Sciatic nerve (tissue), 2 donors: ENCODE data around the gene CLCNKA. TPM values are rescaled to one million over a fixed set of nuclear protein-coding genes. Genes with fewer than 3 reads are reported as not detected.

ENCODE experiments used
- ATAC-seq: fragments of 200-7000 bp; cut with Tn5 transposase; one replicate; pipeline ENCODE4 v1.9.1; 2020; ENCODE audit warnings: mild to moderate bottlenecking, moderate library complexity
- DNase-seq: peaks from one replicate; pipeline ENCODE4 v3.0.0-alpha.2; 2020; ENCODE audit warnings: low spot score
- intact Hi-C: fragments of 100-400 bp; cut with DNase I; formaldehyde crosslinking; loops from one replicate; pipeline ENCODE4 v1.14.2; 2022
- total RNA-seq: library from RNA; stranded (reverse); fragmentation: NEBNext Ultra II Directional; extraction: Animal tissue kit (Norgen Biotek cat#: 25700); gene quantifications from one replicate; pipeline ENCODE4 v1.2.1, GENCODE V29; 2021
- donor health status: DM: no; HTN: no; CAD: no.
- donor health status: DM: no; HTN: no; CAD: no.

Gene CLCNKA
- total RNA-seq, 1 donor from 2014 or later = 0.13 TPM

DNA sequence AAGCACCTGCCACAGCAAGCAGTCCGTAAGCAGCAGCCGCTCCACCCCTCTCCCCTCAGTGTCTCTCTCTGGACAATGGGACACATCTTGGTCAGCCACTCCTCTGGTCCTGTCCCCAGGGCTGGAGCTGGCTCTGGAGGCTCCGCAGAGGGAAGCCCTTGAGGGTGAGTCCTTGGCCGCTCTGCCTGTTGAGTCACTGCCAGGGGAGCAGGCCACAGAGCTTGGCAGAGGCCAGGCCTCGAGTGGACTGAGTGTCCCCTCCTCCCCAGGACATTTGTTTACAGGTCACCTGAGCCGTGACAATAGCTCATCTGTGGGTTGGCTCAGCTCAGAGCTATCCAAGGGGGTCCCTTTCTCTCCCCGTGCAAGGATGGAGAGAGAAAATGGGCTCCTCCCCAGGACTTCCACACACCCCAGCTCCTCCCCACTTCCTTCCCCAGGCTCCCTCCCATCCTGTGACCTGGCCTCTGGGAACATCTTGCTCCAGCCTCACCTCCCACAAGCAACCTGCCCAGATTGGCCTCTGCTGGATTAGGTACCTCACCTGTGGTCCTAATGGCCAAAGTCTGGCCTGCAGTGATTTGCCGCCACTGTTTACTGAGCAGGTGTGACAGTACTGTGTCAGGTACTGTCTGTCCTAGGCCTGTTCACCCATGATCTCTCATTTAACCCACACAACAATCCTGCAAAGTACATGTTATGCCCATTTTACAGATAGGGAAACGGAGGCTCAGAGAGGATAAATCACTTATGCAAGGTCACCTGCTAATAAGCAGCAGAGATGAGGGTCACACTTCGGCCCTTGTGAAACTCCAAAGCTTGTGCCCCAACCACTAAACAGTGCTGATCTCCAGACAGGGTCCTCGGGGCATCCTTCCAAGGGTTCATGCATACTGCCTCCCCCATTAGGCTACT, 46.8 kb downstream of the CLCNKA start:
- intact Hi-C loops = no loop called here
- no peak for DNase-seq

DNA sequence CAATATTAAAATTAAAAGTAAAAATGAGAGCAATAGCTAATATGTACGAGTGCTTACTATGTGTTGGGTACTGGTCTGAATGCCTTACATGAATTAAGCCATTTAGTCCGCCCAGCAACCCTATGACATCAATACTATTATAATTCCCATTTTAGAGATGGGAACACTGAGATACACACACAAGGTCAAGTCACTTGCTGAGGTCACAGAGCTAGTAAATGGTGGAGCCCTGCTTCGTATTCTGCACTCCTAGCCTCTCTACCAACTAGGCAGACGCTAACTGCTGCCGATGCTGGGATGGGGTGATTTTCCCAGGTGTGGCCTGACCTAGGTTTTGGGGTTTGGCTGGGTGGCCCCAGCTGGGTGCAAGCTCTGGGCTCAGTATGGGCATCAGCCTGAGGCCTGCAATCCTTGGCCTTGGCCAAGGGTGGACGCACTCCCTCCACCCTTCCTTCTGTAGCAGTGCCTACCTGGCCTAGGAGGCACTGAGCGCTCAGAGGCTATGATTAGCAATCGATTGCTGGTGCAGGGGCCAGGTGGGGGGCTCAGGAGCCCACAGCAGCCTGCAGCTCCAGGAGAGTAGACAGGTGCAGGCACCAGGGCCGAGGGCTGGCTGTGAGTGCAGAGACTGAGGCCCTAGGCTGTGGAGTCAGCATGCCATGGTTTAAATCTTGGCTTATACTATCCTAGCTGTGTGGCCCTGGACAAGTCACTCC, 49.0 kb downstream of the CLCNKA start:
- intact Hi-C loops = no loop called here

More for the DNA sequence above, 46.8 kb downstream of the CLCNKA start:
- ATAC-seq = no peak

DNA sequence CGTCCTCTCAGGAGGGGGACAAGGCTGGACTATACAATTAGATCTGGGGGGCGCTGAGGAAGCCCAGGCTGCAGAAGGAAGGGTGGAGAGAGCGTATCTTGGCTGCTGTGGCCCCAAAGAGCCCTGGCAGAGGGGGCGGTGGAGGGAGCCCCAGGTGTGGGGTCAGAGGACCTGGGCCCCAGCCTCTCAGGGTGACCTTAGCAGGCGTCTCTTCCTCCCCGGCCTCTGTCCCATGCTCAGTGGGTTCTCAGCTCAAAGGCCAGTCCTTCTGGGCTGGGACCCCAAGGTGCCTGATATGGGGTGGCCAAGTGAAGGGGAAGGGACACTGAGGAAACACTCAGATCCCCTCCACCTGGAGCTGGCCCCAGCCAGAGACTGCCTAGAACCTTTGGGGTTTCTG, 49.8 kb downstream of the CLCNKA start:
- DNase-seq (no peak), ATAC-seq (no peak)
- intact Hi-C loops = no loop called here

More for the DNA sequence above, 49.0 kb downstream of the CLCNKA start:
- DNase-seq (no peak), ATAC-seq (no peak)

DNA sequence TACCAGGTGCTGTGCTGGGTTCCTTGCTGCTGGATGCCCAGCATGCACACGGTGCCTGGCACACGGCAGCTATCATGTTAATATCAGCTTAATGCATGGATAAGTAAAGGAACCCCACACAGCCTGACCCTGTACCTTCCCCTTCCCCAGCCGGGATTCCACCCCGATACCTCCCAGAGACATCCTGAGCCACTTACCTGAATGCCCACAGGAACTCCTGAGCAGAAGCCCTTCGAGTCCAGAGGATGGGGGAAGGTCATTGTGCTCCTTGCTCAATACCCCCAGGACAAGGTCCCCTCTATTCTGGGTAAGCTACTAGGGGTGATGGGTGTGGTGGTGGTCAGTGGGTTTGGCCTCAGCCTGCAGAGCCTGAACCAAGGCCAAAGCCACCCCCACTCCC, 50.3 kb downstream of the CLCNKA start:
- DNase-seq (no peak), ATAC-seq (peak; percentile 2)
- intact Hi-C loops = no loop called here

DNA sequence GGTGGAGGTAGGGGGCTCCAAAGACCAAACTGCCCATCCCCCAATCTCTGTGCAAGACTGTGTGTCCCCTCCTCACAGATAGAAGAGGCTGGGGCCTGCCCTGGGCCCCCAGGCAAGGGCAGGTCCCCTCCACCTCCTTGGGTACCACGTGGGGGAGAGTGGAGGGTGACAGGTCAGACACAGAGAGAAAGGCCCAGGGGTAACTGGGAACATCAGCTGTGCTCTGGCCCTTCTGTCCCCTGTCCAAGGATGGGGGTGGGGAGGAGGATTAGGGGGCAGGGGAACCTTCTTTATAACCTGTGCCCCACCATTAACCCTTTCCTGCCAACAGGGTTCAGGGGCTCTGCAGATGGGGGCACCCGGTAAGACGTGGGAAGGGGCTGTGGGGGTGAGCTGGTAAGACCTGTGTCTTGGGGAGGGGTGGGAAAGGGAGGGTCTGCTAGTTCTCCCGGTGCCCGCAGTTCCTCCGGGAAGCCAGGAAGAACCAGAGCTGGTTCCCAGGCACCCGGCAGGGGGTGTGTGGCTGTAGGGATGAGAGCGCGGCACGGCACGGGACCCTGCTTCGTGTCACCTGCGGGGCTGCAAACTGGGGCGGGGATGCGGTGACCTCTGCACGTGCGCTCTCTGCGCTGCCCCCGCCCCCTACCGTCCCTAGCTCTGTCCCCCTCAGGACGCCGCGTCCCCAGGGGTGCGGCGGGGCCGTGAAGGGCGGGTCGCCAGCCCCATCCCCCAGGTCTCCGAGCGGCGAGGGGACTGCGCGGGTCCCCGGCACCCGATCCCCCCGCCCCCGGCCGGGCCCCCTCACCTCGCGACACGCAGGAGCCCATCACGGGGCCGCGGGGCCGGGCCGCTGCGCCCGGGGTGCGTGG, 51.0 kb downstream of the CLCNKA start:
- intact Hi-C loops = no loop called here
- no peak for ATAC-seq
- no peak for DNase-seq

DNA sequence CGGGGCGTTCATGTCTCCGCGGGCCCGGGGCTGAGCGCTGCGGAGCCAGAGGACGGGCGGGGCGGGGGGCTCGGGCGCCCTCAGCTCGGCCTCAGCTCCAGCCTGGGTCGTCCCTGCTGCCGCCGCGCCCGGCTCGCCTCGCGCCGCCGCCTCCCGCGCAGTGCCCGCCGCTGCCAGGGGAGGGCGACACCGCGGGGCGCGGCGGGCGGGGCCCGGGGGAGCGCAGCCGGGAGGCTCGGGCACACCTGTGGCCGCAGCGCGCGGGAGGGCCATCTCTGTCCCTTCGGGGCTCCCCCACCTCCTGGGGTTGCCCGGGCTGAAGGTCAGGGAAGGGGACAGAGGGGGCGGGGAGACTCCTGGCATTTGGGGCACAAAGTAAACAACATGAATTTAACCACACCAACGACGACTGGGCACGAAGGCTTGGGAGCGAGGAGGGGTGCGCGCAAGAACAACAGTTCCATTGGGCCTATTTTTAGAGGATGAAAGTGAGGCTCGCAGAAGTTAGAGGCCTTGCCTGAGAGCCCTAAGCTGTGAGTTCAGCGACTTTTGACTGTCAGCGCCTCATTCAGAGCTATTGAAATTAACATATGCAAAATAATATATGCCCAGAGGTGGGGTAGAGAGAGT, 51.8 kb downstream of the CLCNKA start, which contains the start of gene FAM131C:
Gene FAM131C, minus strand, starts transcription at position 162 of the 630 bp plus-strand sequence. CDS start 209 bp downstream, outside the sequence.
- ATAC-seq = peak; percentile 12
- intact Hi-C loops = no loop called here
- DNase-seq = no peak

DNA sequence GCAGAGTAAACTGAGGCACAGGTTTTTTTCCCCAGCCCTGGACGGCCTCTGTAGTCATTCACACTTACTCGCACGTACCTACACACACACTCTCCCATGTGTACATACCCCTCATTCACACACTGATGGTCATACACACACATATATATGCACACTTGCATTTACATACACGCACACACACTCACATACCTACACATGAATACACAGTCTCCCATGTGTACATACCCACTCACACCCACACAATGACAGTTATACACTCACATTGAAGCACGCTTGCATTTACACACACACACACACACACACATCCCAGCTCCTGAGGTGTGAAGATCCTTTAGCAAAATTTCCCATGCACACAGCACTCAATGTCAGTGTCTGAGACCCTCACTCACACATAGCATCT, 52.4 kb downstream of the CLCNKA start:
- ATAC-seq = no peak
- no peak for DNase-seq
- intact Hi-C loops = no loop called here

DNA sequence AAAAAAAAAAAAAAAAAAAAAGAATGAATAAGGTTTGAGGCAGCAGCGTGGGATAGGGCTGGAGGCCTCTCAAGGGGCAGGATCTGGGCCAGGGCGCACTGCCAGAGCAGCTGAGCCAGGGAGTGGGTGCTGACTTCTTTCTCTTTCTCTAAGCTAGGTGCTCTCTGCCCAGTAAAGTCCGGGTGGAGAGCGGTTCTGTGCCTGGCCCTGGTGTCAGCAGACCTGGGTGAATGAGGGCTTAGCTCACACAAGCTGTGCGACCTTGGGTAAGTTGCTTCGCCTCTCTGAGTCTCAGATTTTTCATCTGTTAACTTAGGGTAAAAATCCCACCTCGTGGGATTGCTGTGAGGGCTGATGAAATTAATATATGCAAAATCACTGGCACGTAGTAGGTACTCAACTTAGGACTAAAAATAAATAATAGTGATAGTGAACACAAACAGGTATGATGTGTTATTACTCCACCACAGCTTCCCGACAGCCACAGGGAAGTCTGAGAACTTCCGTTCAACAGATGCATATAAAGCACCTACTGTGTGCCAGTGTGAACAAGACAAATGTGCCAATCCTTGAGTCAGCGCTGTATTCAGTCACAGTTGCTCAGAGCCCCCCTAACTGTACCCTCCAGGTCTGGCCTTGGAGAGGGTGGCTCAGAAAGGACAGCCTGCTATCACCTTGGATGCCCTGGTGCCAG, 53.6 kb downstream of the CLCNKA start:
- DNase-seq = peak; percentile 78
- intact Hi-C loops = loop anchor here (5.0 kb wide), 1 partner anchor 112 kb away; no protein-coding TSS in a partner anchor
- peak; percentile 20 for ATAC-seq

DNA sequence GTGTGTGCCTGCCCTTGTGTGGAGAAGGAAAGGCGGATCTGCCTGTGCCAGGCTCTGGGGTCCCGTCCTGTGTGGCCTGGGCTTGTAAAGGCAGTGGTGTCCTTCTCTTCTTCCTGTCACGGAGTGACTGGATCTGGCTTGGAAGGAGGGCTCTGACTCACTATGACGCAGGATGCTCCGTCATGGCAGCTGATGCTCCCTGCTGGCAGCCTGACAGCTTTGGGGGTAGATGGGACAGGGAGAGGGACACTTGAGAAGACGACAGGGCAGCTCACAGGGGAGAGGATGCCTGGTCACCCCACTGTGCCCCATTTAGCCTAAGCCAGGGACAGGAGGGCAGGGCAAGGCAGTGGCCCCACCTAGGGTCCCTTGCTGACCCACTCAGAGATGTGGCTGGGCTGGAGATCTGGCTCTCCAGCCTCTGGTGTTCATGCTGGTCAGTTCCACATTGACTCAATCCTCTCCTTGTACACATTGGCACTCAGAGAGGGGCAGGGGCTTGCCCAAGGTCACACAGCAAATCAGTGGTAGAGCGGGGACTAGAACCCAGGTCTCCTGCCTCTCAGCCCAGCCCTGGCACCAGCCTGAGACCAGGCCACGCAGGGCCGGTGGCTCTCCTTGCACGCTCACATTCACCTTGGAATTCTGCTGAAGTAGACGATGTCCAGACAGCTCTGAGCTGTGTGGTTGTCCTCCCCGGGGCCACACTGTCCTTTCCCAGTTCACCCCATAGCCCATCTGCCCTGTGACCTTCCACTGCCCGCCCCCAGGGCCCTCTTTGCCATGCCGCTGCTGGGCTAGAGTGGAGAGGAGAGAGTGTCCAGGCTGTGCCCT, 54.4 kb downstream of the CLCNKA start:
- intact Hi-C loops = loop anchor here (5.0 kb wide), 1 partner anchor 111 kb away; no protein-coding TSS in a partner anchor
- DNase-seq = no peak
- no peak for ATAC-seq

DNA sequence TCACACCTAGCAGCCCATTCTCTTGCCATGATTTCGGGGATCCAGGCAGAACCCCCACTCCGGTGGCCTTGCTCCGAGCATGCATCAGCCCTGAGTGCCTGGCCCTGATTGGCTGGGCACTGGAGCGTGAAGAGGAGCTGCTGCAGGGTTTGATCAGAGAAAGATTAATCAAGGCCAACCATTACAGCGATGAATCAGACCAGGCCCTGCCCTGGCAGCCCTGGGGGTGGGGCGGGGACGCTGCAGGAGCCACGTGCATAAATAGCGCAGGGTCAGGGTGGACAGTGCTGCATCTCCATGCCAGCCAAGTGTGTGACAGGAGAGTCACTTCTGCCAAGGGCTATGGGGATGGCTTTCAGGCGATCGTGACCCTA, 55.0 kb downstream of the CLCNKA start:
- intact Hi-C loops = loop anchor here (5.0 kb wide), 1 partner anchor 110 kb away; no protein-coding TSS in a partner anchor
- DNase-seq = no peak
- no peak for ATAC-seq

DNA sequence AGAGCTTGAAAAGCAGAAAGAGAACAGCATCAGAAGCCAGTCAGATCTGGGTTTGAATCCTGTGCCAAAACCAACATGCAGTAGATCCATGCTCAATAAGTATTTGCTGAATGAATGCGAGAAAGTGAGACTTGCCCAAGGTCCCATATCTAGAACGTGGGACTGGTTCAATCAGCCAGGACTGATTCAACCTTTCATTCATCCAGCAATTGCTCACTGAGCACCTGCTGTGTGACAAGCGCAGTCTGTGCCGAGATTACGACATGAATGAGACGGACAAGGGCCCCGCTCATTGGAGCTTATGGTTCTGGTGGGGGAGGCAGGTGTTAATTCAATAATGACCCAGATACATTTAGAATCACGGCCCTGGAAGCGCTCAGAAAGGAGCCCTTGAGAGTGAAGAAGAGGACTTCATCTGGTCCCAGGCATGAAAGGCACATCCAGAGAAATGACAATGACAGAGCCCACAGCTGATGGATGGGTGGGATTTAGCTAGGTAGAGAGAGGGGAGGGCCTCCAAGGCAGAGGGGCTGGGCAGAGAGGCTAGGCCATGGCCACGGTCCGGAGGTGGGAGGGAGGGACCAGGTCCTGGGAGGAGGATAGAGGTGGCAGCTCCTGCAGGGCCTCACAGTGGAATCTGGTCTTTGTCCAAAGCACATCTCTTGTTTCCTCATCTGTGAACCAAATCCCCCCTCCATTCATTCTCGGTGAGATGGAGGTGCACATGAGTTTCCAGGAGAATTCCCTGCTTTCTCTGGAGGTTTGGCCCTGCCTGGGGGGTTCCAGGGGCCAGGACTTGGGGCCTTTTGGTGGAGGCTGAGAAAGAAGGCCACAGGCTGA, 55.8 kb downstream of the CLCNKA start:
- ATAC-seq = no peak
- no peak for DNase-seq
- intact Hi-C loops = loop anchor here (5.0 kb wide), 1 partner anchor 110 kb away; no protein-coding TSS in a partner anchor

DNA sequence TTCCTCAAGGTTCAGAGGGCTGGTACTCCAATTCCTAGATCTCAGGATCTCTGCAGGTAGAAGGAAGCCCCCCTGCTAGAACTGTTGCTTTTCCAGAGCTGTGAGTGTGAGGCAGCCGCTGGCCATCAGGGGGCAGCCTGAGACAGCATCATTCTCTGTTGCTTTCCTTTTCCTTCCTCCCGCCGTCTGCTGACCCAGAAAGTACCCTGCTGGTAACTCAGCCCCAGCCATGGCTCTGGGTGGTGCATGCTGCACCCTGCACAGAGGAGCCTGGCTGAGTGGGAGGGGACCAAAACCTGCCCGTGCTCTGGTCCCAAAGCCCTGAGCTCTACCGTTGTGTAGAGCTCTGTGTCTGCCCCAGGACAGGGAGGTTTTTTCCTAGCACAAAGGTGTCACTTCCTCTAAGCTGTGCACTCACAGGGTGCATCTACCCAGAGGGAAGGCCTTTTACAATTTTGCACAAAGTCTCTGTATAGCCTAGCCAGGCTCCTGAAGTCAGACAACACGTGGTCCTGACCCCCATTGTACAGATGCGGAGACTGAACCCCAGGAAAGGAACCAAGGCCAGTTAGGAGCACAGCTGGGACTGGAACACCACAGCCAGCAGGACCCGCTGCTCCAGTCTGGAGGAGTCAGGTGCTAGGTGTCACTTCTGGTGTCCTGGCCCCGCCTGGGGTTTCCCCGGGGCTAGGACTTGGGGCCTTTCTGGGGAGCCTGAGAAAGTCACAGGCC, 57.3 kb downstream of the CLCNKA start:
- intact Hi-C loops = loop anchor here (1.0 to 5.0 kb wide), 2 partner anchors 108 to 171 kb away; no protein-coding TSS in a partner anchor
- ATAC-seq = peak; percentile 87
- DNase-seq = peak; percentile 88

DNA sequence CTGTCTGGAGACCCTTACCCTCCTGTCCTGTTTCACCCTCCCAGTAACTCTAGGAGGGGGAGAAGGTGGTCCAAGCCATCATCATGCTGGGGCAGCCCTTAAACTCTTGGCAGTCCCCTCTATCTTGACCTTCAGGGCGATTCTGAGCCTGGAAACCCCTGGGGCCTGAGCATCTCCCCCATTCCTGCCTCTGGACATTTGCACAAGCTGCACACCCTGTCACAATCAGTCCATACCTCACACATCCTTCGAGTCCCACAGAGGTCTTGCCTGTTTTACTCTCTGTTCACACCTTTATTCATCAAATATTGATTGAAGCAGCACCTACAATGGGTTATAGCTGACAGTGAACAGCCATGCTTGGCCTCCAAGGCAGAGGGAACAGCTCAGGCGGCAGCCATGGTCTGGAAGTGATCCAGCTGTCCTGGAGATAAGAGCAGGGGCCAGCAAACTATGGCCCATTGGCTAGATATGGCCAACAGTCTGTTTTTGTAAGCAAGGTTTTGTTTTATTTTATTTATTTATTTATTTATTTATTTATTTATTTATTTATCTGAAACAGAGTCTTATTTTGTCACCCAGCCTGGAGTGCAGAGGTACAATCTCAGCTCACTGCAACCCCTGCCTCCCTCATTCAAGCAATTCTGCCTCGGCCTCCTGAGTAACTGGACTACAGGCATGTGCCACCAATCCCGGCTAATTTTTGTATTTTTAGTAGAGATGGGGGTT, 58.8 kb downstream of the CLCNKA start:
- ATAC-seq (no peak), DNase-seq (no peak)
- intact Hi-C loops = no loop called here

DNA sequence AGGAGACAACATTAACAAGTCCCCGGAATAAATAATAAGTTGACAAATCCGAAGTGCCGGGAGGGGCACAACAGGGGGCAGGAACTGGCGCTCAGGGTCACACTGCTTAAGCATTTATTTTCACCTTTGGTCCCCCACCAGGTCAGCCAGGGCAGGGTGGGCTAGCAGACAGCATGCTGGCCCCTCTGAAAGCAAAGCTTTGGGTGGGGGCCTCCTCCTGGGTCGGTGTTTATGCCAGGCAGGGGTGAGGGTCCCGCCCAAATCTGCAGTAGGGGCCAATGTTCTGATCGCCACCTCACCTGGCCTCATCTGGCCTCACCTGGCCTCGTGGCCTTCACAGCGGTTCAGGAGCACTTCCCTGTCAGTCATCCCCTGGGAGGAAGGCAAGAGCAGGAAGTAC, 59.8 kb downstream of the CLCNKA start:
- intact Hi-C loops = no loop called here
- ATAC-seq (no peak), DNase-seq (no peak)
